K562 (cell line): ENCODE measurements around the gene TMSB10. TPM values are rescaled to one million over a fixed set of nuclear protein-coding genes. Genes with fewer than 3 reads are reported as not detected.

Experiments used
- BCOR ChIP-seq: fragments of 450-650 bp; IDR thresholded peaks from 2 replicates; pipeline ENCODE4 v1.6.1; 2016
- CCNT2 ChIP-seq: IDR thresholded peaks from 2 replicates; pipeline ENCODE4 v1.6.1; 2011; ENCODE audit warnings: borderline replicate concordance, low read depth, mild to moderate bottlenecking, moderate library complexity, mixed read lengths, low read length; ENCODE audit not compliant: insufficient read length; ENCODE audit errors: extremely low read depth
- ZFP30 ChIP-seq: fragments of 250-450 bp; sonication (Bioruptor Pico); IDR thresholded peaks from 2 replicates; pipeline ENCODE4 v1.8.0; 2022; ENCODE audit warnings: moderate library complexity, mild to moderate bottlenecking, inconsistent platforms, borderline replicate concordance
- ZZZ3 ChIP-seq: fragments of 450-650 bp; IDR thresholded peaks from 2 replicates; pipeline ENCODE4 v1.6.1; 2016; ENCODE audit warnings: antibody characterized with exemption, mild to moderate bottlenecking, moderate library complexity
- polyA plus RNA-seq, 8 experiments: library from polyadenylated mRNA; depleted of rRNA in 4 of 8; stranded (reverse) in 5 of 8; unstranded in 3 of 8; fragments of >200 nt; fragmentation: Nextera tagmentation in 2 of 8; fragmentation: Illumina TruSeq in 1 of 8; extraction: Ambion mirVana in 2 of 8; extraction: Trizol in 1 of 8; gene quantifications; 2 replicates each; pipeline versions ENCODE4 v1.2.1 to v1.2.3, GENCODE V29; 2011 to 2014; ENCODE audit warnings: inconsistent platforms in 1 of 8, missing spikeins in 1 of 8
- total RNA-seq, 7 experiments: library from RNA; depleted of rRNA in 6 of 7; stranded (reverse); fragments of >200 nt in 6 of 7; fragmentation: Illumina TruSeq in 2 of 7; extraction: Trizol in 2 of 7; gene quantifications; 2 replicates each; pipeline versions ENCODE4 v1.2.1 to v1.2.3, GENCODE V29; 2011 to 2021; ENCODE audit warnings: low replicate concordance in 1 of 7
- TF ChIP-seq, protein P1 (sequence below): fragments of 450-650 bp; IDR thresholded peaks from 2 replicates; pipeline ENCODE4 v1.6.1; 2016; ENCODE audit warnings: low read depth
- TF ChIP-seq, protein P2 (sequence below): fragments of 250-450 bp; sonication (Bioruptor Pico); IDR thresholded peaks from 2 replicates; pipeline ENCODE4 v1.8.0; 2022; ENCODE audit warnings: inconsistent platforms, mild to moderate bottlenecking, moderate library complexity, borderline replicate concordance
- TF ChIP-seq, protein P3 (sequence below): fragments of 450-650 bp; formaldehyde crosslinking; IDR thresholded peaks from 2 replicates; pipeline ENCODE4 v1.4.0; 2022; ENCODE audit warnings: missing genetic modification characterization
- TF ChIP-seq, protein P4 (sequence below): fragments of 450-650 bp; formaldehyde crosslinking; conservative IDR thresholded peaks from 2 replicates; pipeline ENCODE4 v1.4.0; 2022; ENCODE audit warnings: mild to moderate bottlenecking, missing genetic modification characterization

The TMSB10 gene
- total and polyA plus RNA-seq, 9 of the 15 experiments (the other 6 are each of a cell fraction or from before 2014, with no cell fraction given): 382 to 2,226 (median 959) TPM

DNA sequence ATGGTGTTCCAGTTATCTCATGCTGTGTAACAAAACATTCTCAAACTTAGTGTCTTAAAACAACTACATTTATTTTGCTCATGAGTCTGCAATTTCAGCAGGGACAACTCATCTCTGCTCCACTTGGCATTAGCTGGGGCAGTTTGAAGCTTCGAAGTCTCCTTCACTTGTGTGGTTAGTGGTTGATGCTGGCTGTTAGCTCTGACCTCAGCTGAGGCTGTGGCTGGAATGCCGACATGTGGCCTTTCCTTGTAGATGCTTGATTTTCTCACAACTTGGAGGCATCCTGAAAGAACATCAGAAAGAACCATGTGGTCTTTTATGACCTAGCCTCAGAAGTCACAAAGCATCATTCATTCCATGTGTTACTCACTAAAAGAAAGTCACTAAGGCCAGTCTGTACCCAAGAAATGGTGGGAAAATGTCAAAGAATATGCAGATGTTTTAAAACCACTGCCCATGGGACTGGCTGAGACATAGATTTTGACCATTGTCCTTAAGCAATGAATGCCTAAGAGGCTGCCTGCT, 3.8 kb upstream of the TMSB10 start (continued):
- TF ChIP-seq, protein P1, sequence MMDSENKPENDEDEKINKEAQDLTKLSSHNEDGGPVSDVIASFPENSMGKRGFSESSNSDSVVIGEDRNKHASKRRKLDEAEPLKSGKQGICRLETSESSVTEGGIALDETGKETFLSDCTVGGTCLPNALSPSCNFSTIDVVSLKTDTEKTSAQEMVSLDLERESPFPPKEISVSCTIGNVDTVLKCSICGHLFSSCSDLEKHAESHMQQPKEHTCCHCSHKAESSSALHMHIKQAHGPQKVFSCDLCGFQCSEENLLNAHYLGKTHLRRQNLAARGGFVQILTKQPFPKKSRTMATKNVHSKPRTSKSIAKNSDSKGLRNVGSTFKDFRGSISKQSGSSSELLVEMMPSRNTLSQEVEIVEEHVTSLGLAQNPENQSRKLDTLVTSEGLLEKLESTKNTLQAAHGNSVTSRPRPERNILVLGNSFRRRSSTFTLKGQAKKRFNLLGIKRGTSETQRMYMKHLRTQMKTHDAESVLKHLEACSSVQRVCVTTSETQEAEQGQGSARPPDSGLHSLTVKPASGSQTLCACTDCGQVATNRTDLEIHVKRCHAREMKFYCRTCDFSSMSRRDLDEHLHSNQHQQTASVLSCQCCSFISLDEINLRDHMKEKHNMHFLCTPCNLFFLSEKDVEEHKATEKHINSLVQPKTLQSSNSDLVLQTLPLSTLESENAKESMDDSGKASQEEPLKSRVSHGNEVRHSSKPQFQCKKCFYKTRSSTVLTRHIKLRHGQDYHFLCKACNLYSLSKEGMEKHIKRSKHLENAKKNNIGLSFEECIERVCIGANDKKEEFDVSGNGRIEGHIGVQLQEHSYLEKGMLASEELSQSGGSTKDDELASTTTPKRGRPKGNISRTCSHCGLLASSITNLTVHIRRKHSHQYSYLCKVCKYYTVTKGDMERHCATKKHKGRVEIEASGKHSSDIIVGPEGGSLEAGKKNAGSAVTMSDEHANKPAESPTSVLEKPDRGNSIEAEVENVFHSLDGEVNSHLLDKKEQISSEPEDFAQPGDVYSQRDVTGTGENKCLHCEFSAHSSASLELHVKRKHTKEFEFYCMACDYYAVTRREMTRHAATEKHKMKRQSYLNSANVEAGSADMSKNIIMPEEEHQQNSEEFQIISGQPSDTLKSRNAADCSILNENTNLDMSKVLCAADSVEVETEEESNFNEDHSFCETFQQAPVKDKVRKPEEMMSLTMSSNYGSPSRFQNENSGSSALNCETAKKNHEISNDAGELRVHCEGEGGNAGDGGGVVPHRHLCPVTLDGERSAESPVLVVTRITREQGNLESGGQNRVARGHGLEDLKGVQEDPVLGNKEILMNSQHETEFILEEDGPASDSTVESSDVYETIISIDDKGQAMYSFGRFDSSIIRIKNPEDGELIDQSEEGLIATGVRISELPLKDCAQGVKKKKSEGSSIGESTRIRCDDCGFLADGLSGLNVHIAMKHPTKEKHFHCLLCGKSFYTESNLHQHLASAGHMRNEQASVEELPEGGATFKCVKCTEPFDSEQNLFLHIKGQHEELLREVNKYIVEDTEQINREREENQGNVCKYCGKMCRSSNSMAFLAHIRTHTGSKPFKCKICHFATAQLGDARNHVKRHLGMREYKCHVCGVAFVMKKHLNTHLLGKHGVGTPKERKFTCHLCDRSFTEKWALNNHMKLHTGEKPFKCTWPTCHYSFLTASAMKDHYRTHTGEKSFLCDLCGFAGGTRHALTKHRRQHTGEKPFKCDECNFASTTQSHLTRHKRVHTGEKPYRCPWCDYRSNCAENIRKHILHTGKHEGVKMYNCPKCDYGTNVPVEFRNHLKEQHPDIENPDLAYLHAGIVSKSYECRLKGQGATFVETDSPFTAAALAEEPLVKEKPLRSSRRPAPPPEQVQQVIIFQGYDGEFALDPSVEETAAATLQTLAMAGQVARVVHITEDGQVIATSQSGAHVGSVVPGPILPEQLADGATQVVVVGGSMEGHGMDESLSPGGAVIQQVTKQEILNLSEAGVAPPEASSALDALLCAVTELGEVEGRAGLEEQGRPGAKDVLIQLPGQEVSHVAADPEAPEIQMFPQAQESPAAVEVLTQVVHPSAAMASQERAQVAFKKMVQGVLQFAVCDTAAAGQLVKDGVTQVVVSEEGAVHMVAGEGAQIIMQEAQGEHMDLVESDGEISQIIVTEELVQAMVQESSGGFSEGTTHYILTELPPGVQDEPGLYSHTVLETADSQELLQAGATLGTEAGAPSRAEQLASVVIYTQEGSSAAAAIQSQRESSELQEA: no peak
- TF ChIP-seq BCOR (no peak), ZZZ3 (no peak), ZFP30 (CRISPR knock-in tag) (no peak), CCNT2 (no peak)
- TF ChIP-seq, protein P2, sequence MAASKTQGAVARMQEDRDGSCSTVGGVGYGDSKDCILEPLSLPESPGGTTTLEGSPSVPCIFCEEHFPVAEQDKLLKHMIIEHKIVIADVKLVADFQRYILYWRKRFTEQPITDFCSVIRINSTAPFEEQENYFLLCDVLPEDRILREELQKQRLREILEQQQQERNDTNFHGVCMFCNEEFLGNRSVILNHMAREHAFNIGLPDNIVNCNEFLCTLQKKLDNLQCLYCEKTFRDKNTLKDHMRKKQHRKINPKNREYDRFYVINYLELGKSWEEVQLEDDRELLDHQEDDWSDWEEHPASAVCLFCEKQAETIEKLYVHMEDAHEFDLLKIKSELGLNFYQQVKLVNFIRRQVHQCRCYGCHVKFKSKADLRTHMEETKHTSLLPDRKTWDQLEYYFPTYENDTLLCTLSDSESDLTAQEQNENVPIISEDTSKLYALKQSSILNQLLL (CRISPR knock-in tag): no peak
- TF ChIP-seq, protein P3, sequence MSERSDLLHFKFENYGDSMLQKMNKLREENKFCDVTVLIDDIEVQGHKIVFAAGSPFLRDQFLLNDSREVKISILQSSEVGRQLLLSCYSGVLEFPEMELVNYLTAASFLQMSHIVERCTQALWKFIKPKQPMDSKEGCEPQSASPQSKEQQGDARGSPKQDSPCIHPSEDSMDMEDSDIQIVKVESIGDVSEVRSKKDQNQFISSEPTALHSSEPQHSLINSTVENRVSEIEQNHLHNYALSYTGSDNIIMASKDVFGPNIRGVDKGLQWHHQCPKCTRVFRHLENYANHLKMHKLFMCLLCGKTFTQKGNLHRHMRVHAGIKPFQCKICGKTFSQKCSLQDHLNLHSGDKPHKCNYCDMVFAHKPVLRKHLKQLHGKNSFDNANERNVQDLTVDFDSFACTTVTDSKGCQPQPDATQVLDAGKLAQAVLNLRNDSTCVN: no peak
- TF ChIP-seq, protein P4, sequence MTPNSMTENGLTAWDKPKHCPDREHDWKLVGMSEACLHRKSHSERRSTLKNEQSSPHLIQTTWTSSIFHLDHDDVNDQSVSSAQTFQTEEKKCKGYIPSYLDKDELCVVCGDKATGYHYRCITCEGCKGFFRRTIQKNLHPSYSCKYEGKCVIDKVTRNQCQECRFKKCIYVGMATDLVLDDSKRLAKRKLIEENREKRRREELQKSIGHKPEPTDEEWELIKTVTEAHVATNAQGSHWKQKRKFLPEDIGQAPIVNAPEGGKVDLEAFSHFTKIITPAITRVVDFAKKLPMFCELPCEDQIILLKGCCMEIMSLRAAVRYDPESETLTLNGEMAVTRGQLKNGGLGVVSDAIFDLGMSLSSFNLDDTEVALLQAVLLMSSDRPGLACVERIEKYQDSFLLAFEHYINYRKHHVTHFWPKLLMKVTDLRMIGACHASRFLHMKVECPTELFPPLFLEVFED: no peak
